NOMO-1 (cell line): ENCODE results near the gene LMOD3.

Experiments used
- DNase-seq, 2 experiments: peaks; one replicate each; lab custom pipeline; 2025; ENCODE audit not compliant: unreplicated experiment in 2 of 2; lab: John Stamatoyannopoulos, UW

Gene LMOD3

DNA sequence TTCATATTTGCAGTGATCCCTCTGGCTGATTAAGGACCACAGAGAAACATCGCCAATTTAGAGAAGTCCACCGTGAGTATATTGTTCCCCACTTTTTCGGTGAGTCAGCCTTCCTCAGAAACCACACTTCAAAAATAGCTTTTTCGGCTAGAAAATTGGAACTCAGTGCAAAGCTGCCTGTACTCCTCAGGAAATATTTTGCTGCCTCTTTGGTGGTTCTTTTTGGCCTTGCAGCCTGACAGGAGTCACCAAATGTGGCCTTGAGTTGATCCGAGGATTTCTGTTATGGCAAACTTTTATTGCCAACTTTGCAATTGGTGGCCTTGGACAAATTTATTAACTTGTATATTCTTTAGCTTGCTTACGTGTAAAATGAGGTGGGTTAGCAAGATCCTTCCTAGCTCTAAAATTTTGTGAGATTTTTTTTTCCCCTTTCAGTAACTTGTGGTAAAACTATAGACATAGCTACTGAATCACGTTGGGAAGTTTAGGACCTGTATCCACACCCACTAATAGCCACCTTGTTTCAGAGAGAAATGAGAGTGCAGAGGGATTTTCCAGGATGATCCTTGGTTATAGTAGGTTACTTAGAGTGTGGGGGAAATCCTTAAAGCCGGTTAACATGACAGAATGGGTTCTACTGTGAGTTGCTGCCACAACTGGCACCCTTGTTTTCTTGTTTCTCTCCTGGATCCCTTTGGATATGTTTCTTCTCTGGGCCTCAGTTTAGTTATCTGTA is 27.8 kb downstream of the LMOD3 start:
- DNase-seq, result peak; percentile 78 to 89

DNA sequence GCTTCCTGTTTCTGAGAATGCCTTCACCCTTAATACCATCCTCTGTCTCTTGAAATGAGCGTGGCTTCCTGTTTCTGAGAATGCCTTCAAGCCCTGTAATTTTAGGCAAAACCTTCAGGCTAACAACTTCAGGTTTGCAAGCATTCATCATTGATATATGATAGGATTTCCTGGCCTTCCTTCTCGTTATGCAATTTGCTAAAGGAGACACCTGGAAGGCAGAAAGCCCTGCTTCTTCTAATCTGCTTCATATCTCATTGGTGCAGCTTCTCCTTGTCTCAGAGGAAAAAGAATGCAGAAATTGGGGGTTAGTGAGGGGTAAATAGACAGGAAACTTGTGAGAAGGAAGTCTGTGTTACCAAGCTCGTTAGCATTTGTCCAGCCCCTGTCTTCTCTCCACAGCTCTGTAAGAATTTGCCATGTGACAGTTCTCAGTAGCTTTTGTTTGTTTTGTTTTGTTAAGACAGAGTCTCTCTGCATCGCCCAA is 30.3 kb downstream of the LMOD3 start:
- DNase-seq, result peak; percentile 57 to 86

DNA sequence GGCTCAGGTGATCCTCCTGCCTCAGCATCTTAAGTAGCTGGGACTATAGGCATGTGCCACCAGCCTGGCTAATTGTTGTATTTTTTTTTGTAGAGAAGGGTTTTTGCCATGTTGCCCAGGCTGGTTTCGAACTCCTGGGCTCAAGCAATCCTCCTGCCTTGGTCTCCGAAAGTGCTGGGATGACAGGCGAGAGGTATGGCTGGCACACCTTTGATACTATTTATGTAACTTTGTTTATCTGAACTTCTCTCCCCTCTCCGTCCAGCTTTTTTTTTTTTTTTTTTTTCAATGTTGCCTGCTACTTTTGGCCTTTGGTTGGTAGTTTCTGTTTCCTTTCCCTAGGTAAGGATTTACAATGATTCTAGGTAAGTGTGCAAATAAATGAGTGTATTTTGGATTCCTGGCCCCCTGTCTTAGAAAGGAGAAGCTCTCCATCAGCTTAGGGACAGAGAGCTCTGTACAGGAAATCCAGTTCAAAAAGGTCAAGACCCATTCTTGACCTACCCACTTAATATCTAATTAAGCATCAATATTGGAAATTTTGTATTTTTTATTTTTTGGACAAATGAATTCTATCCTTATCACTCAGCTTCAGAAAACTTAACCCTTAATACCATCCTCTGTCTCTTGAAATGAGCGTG is 30.9 kb downstream of the LMOD3 start:
- DNase-seq, result no peak

DNA sequence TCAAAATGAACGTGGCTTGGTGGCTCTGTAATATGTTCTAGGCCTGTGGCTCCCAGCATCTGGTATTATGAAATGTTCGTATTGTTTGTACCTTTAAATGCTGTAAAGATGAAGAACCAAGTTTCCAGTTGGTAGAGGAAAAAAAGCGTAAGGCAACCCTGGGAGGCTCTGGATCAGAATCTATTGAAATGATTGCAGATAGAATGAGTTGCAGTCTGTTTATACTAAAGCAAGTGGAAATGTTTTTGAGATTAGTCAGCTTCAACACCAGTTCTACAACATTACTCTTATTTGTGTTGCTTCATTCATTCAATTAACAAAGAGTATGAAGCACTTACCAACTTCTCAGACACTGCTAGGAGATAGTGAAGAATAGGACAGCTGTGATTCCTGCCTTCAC is 32.4 kb downstream of the LMOD3 start:
- no peak for DNase-seq

DNA sequence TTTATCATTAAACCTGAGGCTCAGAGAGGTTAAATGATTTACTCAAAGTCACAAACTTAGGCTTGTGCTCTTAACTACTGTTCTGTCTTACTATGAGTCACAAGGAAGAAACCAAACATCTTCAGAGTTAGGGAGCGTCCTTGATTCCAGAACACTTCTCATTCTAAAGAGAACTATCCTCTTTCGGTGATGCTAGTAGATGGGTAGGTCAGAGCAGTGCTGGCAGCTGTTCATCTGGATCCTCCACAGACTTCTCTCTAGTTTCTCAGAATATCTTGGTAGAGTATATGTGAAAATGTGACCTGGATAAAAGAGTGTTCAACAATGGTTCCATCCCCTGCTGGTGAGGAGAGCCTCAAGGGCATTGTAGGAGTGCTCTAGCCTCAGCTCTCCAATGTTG is 34.3 kb downstream of the LMOD3 start:
- DNase-seq, result no peak

DNA sequence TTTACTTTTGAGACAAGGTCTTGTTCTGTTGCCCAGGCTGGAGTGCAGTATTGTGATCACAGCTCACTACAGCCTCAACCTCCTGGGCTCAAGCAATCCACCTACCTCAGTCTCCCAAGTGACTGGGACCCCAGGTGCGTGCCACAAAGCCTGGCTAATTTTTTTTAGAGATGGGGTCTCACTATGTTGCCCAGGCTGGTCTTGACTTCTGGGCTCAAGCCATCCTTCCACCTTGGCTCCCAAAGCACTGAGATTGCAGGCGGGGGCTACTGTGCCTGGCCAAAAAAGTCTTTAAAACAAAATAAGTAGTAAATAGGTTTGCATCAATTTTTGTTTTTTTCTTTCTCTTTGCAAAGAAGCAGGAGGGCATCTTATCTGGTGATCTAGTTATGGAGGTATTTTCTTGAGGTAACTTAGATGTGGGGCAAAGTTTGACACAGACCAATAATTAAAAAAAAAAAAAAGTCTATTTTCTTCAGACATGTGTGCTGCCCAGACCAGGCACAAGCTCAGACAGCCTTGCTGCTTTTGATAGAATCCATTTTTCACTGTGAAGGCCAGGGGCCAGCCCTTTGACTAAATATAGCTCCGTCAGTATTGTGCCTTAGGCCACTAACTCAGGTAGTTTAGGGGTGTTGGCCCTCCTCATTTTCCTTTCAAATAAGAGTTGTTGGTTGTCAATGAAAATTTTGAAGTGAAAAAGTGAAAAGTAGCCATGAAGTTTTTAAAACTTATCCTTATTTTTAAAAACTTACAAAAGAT is 35.2 kb downstream of the LMOD3 start:
- DNase-seq, result no peak

DNA sequence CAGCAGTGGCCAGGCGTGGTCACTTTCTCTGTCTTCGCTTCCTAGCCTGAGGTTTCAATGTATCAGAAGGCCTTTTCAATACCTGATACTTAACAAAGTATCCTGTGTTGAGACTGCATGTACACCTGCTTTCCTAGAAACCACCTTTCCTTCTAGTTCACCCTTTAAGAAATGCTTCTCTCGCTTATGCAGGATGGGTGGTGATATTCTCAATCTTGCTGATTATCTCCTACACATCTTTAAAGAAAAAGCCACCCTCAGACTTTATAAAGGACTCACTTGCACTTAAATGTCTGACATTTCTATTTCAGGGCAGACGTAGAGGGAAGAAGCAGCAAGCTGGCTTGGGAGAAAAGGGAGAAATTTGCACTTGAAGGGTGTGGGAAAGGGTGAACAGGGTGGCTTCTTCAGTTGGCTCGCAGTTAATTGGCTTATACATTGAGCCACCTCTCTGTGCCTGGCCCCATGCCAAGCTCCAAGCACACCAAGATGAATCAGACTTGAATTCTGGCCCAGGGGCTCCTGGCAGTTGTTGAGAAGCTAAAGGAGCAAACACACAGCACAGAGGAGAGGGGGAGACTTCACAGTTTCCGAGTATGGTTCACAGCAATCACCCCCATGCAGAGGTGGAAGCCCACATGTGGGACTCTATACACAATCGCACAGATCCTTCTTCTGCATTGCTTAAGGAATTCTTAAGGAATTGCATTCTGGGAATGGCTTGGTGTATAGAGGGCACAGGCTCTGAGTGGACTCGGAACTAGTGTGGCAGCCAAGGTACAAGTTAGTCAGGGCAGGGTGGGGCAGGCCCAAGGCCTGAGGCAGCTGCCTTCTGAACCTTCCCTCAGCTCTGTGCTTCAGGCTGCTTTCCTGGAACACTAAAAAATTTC is 36.3 kb downstream of the LMOD3 start:
- DNase-seq, result peak; percentile 18 to 49

DNA sequence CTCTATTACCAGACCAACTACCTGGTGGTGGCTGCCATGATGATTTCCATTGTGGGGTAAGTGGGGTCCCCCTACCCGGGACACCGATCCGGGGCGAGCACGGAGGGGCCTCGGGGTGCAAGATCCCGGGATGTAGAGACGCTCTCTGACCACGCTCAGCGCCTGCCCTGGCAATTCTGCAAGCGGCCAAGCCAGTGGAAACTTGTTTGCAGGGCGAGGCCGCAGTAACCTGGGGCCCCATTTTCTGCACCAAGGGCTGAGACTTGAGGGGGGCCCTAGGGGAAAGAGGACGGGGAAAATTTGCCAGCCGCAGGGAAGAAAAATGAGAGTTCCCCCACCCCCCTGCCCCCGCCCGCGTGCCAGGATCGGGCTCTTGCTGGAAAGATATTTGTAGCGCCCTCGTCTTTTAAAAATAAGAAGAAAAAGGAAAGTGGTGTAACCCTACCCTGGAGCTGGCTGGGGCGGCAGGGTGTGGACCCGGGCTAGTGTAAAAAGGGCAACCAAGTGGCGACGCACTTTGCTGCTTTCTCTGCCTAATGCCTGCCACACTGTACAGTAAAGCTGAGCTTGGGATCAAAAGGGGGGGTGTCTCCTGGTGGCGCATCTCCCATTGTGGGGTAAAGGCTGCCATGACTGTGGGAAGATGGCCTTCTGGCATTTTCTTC is 37.1 kb downstream of the LMOD3 start:
- peak in 1 of 2 experiments; percentile 12 for DNase-seq

DNA sequence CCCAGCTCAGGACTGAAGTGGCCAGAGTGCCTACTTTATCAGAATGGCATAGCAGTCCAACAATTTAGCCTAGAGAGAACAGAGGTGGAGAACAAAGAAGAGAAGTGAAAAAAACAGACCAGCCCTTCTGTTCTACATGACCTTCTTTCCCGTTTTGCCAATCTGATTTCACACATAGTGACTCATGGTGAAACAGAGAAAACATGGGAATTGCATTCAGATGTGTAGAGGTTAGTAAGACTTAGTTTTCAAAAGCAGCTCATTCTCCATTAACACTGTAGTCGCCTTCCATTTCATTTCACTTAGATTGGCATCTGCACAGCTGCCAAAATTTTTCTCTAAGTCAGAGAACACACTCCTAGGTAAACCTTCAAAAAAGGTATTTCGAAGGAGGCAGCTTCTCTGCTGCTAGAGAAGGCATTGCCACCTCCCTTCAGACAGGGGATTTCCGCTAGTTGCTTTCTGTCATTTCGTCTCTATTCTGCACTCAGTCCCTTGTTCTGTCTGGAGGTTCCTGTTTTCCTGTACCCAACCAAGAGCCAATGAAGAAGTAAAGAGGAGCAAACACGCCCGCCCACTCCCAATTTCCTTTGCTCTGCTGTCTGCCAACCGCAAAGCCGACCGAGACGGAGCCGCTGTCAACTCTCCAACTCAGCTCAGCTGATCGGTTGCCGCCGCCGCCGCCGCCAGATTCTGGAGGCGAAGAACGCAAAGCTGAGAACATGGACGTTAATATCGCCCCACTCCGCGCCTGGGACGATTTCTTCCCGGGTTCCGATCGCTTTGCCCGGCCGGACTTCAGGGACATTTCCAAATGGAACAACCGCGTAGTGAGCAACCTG is 37.8 kb downstream of the LMOD3 start, which contains the start of gene ARL6IP5:
Gene ARL6IP5, plus strand, starts transcription at position 612 of the 842 bp plus-strand sequence. Its CDS starts 111 bp downstream, at position 723.
- DNase-seq, result peak; percentile 98

DNA sequence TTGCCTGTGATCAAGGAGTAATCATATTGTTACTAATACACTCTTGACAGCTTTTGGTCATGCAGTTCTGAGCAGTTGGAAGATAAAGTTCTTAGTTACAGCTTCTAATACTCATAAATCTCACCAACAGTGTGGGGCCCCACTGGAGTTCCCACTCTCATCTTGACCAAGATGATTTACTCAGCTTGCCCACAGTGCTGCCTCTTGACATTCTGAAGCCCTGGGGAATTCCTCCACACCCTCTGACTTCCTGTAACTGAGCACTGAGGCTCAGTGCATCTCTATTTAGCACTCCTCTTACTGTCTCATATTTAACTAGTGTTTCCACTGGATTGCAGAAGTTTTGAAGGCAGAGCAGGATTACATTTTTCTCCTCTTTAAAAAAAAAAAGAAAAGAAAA is 39.6 kb downstream of the LMOD3 start:
- peak; percentile 69 to 80 for DNase-seq

DNA sequence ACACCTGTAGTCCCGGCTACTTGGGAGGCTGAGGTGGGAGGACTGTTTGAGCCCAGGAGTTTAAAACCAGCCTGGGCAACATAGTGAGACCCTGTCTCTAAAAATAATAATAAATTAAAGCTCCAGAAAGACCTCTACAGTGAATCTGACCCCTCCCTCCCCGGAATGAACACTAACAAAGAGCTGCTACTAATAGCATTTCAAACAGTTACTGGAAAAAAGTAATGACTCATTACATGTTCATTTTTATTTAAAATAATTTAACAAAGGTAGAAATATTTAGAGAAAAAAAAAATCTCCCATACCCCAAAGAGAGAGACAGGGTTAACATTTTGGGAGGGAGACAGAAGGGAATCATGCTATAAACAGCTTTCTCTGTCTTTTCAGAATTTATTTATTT is 40.0 kb downstream of the LMOD3 start:
- no peak for DNase-seq

DNA sequence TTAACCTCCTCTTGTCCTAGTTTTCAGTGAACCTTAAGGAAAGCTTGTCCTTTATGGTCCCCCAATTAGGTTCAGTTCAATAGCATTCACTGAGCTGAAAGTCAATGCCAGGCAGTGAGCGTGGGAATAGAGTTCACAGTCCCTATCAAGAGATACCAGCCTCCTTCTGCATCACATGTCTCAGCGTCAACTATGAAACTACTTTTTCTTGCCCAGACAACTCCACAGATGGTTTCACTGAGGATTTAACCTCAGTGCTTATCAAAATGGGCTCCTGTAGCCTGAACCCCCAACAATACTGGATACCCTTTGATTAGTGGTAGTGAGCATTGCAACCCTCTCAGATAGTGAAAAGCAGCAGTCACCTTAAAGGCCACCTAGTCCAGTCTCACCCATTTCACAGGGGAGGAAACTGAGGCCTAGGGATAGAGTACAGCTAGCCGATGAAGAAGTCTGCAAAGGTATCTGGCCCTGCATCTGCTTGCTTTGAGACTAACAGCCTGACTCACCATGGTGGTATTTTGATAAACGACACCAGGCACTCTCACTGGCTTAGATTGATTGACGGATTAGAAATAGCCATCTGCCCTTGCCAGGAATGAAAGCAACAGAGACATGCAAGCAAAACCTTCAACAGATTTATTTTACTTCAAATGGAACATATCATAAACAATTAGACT is 40.7 kb downstream of the LMOD3 start:
- no peak for DNase-seq

DNA sequence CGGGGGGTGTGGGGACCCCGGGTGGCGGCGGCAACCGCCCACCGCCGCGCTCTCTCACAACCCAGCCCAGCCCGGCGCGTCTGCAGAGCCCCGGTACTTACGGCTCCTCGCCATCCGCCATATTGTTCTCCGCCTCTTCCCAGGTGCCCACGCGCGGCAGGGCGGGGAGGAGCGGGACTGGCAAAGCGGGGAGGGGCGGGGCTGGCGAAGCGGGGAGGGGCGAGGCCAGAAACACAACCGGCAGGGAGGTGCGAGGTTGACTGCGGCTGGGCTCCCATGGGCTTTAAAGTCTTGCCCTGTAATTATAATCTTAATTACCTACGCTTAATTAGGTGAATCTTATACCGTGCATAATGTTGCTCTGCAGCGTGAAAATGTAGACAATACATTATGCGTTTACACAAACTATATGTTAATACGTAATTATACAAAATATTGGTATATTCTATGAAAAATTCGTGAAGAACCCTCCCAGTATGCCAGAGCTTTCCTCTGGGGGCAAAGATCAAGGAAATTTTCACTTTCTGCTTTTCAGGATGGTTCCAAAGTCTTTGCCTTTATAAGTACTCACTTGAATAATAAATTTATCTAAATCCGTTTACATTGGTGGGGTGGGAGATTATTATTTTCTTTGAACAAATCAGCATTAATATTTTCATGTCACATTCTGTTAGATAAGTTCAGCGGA is 42.0 kb downstream of the LMOD3 start, which contains the start of gene UBA3:
Gene UBA3, minus strand, starts transcription at position 133 of the 688 bp plus-strand sequence. Its CDS starts 12 bp downstream, at position 121.
- DNase-seq, result peak; percentile 87 to 94

DNA sequence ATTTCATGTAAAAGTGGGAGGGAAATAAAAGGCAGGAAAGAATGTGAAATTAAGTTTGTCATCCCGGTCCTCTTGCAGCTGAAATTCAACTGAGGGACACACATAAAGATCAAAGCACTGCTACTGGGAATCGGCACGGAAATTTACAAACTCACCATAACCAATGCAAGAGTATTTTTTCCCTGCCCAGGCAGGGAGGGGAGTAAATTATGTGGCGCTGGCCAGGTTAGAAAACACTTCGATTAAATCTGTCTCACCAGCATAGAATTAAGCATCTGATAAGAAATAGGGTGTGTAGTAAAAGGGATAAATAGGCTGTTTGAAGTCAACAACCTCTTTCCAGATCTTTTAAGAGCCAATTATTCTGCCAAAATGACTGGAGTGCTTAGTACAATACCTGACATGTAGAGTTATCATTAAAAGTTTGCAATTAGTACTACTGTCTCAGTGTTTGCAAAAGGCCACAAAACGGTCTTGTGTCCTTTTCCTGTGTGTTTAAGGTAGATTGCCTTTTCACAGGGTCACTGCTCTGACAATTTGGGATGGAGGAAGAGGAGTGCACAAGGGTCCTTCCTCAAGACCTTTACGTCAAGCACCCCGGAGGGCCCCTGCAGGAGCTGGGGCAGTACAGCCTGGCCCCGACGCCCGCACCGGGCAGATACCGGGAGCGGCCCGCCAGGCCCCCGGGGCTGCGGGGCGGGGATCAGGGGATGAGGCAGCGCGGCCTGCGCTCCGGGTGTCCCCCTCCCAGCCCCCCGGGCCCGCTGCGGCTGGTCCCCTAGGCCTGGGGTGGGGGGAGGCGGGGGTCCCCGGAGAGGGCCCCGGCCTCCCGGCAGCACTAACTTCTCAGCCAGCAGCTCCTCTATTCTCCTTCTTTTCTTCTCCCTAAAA is 42.9 kb downstream of the LMOD3 start:
- DNase-seq, result no peak

DNA sequence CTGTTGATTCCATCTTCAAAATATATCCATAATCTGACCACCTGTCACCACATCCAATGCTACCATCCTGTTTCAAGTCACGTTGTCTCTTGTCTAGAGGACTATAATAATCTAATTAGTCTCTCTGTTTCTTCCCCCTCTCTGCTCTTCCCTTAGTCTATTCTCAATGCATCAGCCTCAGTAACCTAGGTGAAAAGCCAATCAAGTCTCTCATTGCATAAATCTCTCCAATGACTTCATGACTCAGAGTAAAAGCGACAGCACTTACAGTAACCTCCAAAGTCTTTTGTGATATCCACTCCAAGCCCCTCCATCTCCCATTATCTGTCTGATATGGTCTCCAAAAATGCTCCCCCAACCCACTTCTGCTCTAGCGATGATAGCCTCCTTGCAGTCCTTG is 49.5 kb downstream of the LMOD3 start:
- no peak for DNase-seq

DNA sequence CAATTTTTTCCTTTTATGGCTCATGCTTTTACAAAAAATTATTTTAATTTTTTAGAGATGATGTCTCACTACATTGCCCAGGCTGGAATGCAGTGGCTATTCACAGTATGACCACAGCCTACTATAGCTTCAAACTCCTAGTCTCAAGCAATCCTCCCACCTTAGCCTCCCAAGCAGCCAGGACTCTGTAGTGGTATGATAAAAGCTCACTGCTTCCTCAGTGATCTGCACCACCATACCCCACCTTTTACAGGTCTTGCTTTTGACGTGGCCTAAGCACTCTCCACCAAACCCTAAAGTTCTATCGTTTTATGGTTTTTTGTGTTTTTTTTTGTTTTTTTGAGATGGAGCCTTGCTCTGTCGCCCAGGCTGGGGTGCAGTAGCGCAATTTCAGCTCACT is 56.3 kb downstream of the LMOD3 start:
- DNase-seq, result no peak
